IMR-90 (cell line): Measurements from ENCODE around the gene PPT2. TPM values are rescaled to one million over a fixed set of nuclear protein-coding genes. Genes with fewer than 3 reads are reported as not detected.
A peak's percentile ranks its signal among the peaks of the same experiment; 100 is the strongest.

Source experiments
- ATAC-seq: fragments of 200-7000 bp; cut with Tn5 transposase; 2 replicates; pipeline ENCODE4 v1.9.1; 2020; ENCODE audit warnings: low read depth, mild to moderate bottlenecking, moderate library complexity
- BruUV-seq: library from RNA; stranded (reverse); fragments of 400-500 nt; replicated peaks from 2 replicates; lab custom pipeline; 2021; lab: Mats Ljungman, UMichigan
- CTCF ChIA-PET: fragments of 300-600 bp; formaldehyde crosslinking; extraction: SDS; loops from one replicate; lab custom pipeline; 2021; ENCODE audit warnings: antibody characterized with exemption; lab: Yijun Ruan, JAX
- POLR2A ChIA-PET: fragments of 300-600 bp; sonication (Branson Sonifier 250); formaldehyde crosslinking; loops from one replicate; lab custom pipeline; 2022; ENCODE audit warnings: antibody characterized with exemption; ENCODE audit not compliant: unreplicated experiment; lab: Charles Lee
- DNase-seq: peaks from one replicate; pipeline ENCODE4 v3.0.0; 2013
- H2AFZ ChIP-seq: replicated peaks from 2 replicates; pipeline ENCODE3; 2013; ENCODE audit warnings: low read length, mild to moderate bottlenecking; ENCODE audit not compliant: poor library complexity
- H2AK5ac ChIP-seq: 2 replicates; pipeline ENCODE4 v1.6.1; 2013; ENCODE audit warnings: low read depth, low read length, inconsistent platforms
- H2AK9ac ChIP-seq: replicated peaks from 2 replicates; pipeline ENCODE3; 2013; ENCODE audit warnings: mild to moderate bottlenecking, low read depth, low read length, moderate library complexity; ENCODE audit not compliant: poor library complexity
- H2BK120ac ChIP-seq: 2 replicates; pipeline ENCODE4 v1.6.1; 2013; ENCODE audit warnings: low read depth, low read length, inconsistent platforms
- H2BK15ac ChIP-seq: 3 replicates; pipeline ENCODE4 v1.6.1; 2013; ENCODE audit warnings: low read depth, low read length, inconsistent platforms
- H2BK20ac ChIP-seq: 2 replicates; pipeline ENCODE4 v1.6.1; 2013; ENCODE audit warnings: low read depth, mild to moderate bottlenecking, inconsistent platforms, low read length, moderate library complexity
- H2BK5ac ChIP-seq: 2 replicates; pipeline ENCODE4 v1.6.1; 2013; ENCODE audit warnings: mild to moderate bottlenecking, low read depth, low read length, inconsistent platforms; ENCODE audit not compliant: poor library complexity, severe bottlenecking
- H3K14ac ChIP-seq: replicated peaks from 2 replicates; pipeline ENCODE4 v1.6.1; 2013; ENCODE audit warnings: low read depth, low read length, inconsistent platforms
- H3K18ac ChIP-seq: 2 replicates; pipeline ENCODE4 v1.6.1; 2013; ENCODE audit warnings: low read depth, low read length, control low read depth
- H3K23ac ChIP-seq: 2 replicates; pipeline ENCODE4 v1.6.1; 2013; ENCODE audit warnings: low read depth, low read length, inconsistent platforms
- H3K27ac ChIP-seq: 2 replicates; pipeline ENCODE4 v1.5.1; 2013; ENCODE audit warnings: mild to moderate bottlenecking, control low read depth, low read length; ENCODE audit not compliant: insufficient read depth
- H3K27me3 ChIP-seq: 2 replicates; pipeline ENCODE4 v1.6.1; 2013; ENCODE audit warnings: low read length; ENCODE audit not compliant: control insufficient read depth, insufficient read depth
- H3K36me3 ChIP-seq: 2 replicates; pipeline ENCODE4 v1.6.1; 2013; ENCODE audit warnings: low read length, mixed read lengths; ENCODE audit not compliant: control insufficient read depth, insufficient read depth
- H3K4ac ChIP-seq: 2 replicates; pipeline ENCODE4 v1.6.1; 2013; ENCODE audit warnings: low read depth, low read length, inconsistent platforms
- H3K4me1 ChIP-seq: 2 replicates; pipeline ENCODE4 v1.6.1; 2013; ENCODE audit warnings: low read length, mixed read lengths; ENCODE audit not compliant: control insufficient read depth, insufficient read depth
- H3K4me2 ChIP-seq: 2 replicates; pipeline ENCODE4 v1.6.1; 2013; ENCODE audit warnings: low read depth, mild to moderate bottlenecking, control low read depth, low read length, moderate library complexity
- H3K4me3 ChIP-seq: 2 replicates; pipeline ENCODE4 v1.5.1; 2013; ENCODE audit warnings: low read depth, mild to moderate bottlenecking, control low read depth, low read length, moderate library complexity; ENCODE audit not compliant: insufficient read depth
- H3K56ac ChIP-seq: 2 replicates; pipeline ENCODE4 v1.6.1; 2013; ENCODE audit warnings: low read length, inconsistent platforms; ENCODE audit not compliant: insufficient read depth; ENCODE audit errors: extremely low read depth
- H3K79me1 ChIP-seq, 2 experiments: 2 replicates each; pipeline ENCODE4 v1.6.1; 2013; ENCODE audit warnings: low read length in 2 of 2, inconsistent platforms in 1 of 2, low read depth in 1 of 2
- H3K9ac ChIP-seq: 2 replicates; pipeline ENCODE4 v1.6.1; 2013; ENCODE audit warnings: low read depth, low read length, control low read depth
- H3K9me1 ChIP-seq: 2 replicates; pipeline ENCODE4 v1.6.1; 2013; ENCODE audit warnings: low read length, inconsistent platforms; ENCODE audit not compliant: insufficient read depth
- H3K9me3 ChIP-seq: 2 replicates; pipeline ENCODE4 v1.6.1; 2013; ENCODE audit warnings: low read length; ENCODE audit not compliant: control insufficient read depth, insufficient read depth
- H4K20me1 ChIP-seq: 2 replicates; pipeline ENCODE4 v1.6.1; 2013; ENCODE audit warnings: low read length, inconsistent platforms; ENCODE audit not compliant: insufficient read depth
- H4K5ac ChIP-seq: 2 replicates; pipeline ENCODE4 v1.6.1; 2013; ENCODE audit warnings: mild to moderate bottlenecking, low read depth, low read length, control low read depth
- H4K8ac ChIP-seq, 2 experiments: 2 replicates each; pipeline ENCODE4 v1.6.1; 2013; ENCODE audit warnings: low read depth in 2 of 2, low read length in 2 of 2, control low read depth in 1 of 2, inconsistent platforms in 1 of 2
- H4K91ac ChIP-seq: 2 replicates; pipeline ENCODE4 v1.6.1; 2013; ENCODE audit warnings: low read depth, low read length, inconsistent platforms; ENCODE audit not compliant: insufficient read depth
- BHLHE40 ChIP-seq: fragments of 150-350 bp; IDR thresholded peaks from 2 replicates; pipeline ENCODE4 v1.6.1; 2016; ENCODE audit warnings: mild to moderate bottlenecking, low read depth, low read length
- CEBPB ChIP-seq: IDR thresholded peaks from 2 replicates; pipeline ENCODE4 v1.6.1; 2012; ENCODE audit warnings: low read depth, low read length, improper control_type of control experiment
- CHD1 ChIP-seq: IDR thresholded peaks from 2 replicates; pipeline ENCODE4 v1.6.1; 2012; ENCODE audit warnings: low read depth, low read length, improper control_type of control experiment
- CTCF ChIP-seq: conservative IDR thresholded peaks from 2 replicates; pipeline ENCODE4 v1.5.1; 2012; ENCODE audit warnings: mild to moderate bottlenecking, low read depth, low read length, improper control_type of control experiment
- FOS ChIP-seq: fragments of 150-350 bp; IDR thresholded peaks from 2 replicates; pipeline ENCODE4 v1.6.1; 2016; ENCODE audit warnings: low read depth, low read length
- MAFK ChIP-seq: IDR thresholded peaks from 2 replicates; pipeline ENCODE4 v1.6.1; 2012; ENCODE audit warnings: low read depth, low read length, improper control_type of control experiment
- MAZ ChIP-seq: IDR thresholded peaks from 2 replicates; pipeline ENCODE4 v1.6.1; 2012; ENCODE audit warnings: low read depth, mild to moderate bottlenecking, low read length, improper control_type of control experiment, moderate library complexity, borderline replicate concordance
- MXI1 ChIP-seq: IDR thresholded peaks from 2 replicates; pipeline ENCODE4 v1.6.1; 2012; ENCODE audit warnings: low read depth, mild to moderate bottlenecking, low read length, moderate library complexity, borderline replicate concordance
- NFE2L2 ChIP-seq: fragments of 150-350 bp; IDR thresholded peaks from 2 replicates; pipeline ENCODE4 v1.6.1; 2016; ENCODE audit warnings: low read depth, mild to moderate bottlenecking, low read length
- POLR2A ChIP-seq: IDR thresholded peaks from 2 replicates; pipeline ENCODE4 v1.6.1; 2012; ENCODE audit warnings: mild to moderate bottlenecking, low read depth, low read length
- RAD21 ChIP-seq: IDR thresholded peaks from 2 replicates; pipeline ENCODE4 v1.6.1; 2012; ENCODE audit warnings: low read length, improper control_type of control experiment
- RCOR1 ChIP-seq: IDR thresholded peaks from 2 replicates; pipeline ENCODE4 v1.6.1; 2012; ENCODE audit warnings: mild to moderate bottlenecking, low read length, improper control_type of control experiment; ENCODE audit not compliant: insufficient replicate concordance
- RFX5 ChIP-seq: IDR thresholded peaks from 2 replicates; pipeline ENCODE4 v1.8.0; 2012; ENCODE audit warnings: low read depth, mild to moderate bottlenecking, low read length, moderate library complexity
- SMC3 ChIP-seq: fragments of 150-350 bp; IDR thresholded peaks from 2 replicates; pipeline ENCODE4 v1.6.1; 2016; ENCODE audit warnings: low read depth, mild to moderate bottlenecking, antibody characterized with exemption, low read length, moderate library complexity
- USF2 ChIP-seq: fragments of 150-350 bp; IDR thresholded peaks from 2 replicates; pipeline ENCODE4 v1.6.1; 2017; ENCODE audit warnings: mild to moderate bottlenecking, antibody characterized with exemption, low read length, low read depth
- WGBS, 2 experiments: methylation state at CpG; one replicate each; pipeline versions ENCODE4 v1.1.5 to v1.1.7; 2013; ENCODE audit warnings: missing lambda C conversion rate in 2 of 2; ENCODE audit not compliant: insufficient read length in 1 of 2; ENCODE audit errors: extremely low coverage in 2 of 2; 5-methylcytosine and 5-hydroxymethylcytosine counted together
- dilution Hi-C: fragments of 300-500 bp; cut with HindIII; formaldehyde crosslinking; loops from one replicate; pipeline ENCODE4 v1.14.3; 2018; ENCODE audit warnings: low sequenced_read_pairs; ENCODE audit not compliant: unreplicated experiment
- in situ Hi-C: fragments of 300-500 bp; cut with MboI; formaldehyde crosslinking; loops from 3 replicates; pipeline ENCODE4 v1.14.3; 2019; ENCODE audit warnings: low sequenced_read_pairs, inconsistent platforms, mixed read lengths
- intact Hi-C: fragments of 100-400 bp; cut with micrococcal nuclease; formaldehyde crosslinking; loops from 2 replicates; pipeline ENCODE4 v1.10.0; 2022
- polyA plus RNA-seq, 3 experiments: library from polyadenylated mRNA; depleted of rRNA; stranded (reverse); fragments of >200 nt; gene quantifications; 2 replicates each; pipeline ENCODE4 v1.2.3, GENCODE V29; 2012; ENCODE audit warnings: low replicate concordance in 1 of 3
- total RNA-seq: library from RNA; depleted of rRNA; stranded (reverse); fragments of >200 nt; gene quantifications from 2 replicates; pipeline ENCODE4 v1.2.3, GENCODE V29; 2012

The PPT2 gene
- total and polyA plus RNA-seq, 2 of the 4 experiments (the other 2 are of a cell fraction): 3.2 to 16.2 TPM

DNA sequence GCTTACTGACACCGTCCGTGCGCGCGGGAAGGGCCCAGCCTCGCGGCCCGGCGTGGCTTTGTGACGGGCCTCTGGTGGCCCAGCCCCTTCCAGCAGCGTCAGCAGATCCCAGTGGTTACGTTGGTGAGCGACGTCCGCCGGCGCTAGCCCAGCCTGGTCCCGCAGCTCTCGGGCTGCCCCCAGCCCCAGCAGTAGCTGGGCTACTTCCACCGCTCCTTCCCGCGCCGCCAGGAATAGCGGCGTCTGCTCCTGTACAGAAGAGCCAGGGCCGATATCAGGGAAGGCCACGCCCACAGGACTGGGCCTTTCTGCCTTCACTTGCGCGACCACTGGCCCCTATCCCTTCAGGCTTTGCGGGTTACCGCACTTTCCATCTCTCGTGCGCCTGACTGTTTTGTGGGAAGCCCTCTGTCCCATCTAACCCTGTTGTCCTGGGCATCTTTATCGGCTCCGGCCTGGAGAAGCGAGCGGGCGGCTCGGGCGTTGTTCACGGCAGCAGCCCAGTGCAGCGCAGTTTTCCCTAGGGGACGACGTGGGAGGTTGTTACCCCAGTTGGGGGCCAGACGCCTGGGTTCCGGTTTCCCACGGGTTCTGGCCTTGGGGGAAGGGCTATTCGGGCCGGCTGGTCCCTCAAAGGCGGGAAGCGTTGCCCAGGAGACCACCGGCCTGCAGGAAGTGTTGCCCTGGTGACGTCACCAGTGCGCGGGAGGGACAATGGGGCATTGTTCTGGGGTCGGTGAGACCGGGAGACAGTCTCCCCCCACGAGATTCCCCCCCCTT, 42.2 kb downstream of the PPT2 start:
- Histone ChIP-seq H3K9me1 (peaks cover 25% of the 10 kb centered on the region), H3K36me3 (no peaks in the 10 kb centered on the region), H3K23ac (peak overlapping the region; percentile 63), H3K9ac (peak overlapping the region; percentile 91), H2BK20ac (no peak overlapping the region; the same call in 1 of the 2 replicates), H3K56ac (peak overlapping the region; percentile 89), H3K27me3 (peaks cover 3% of the 10 kb centered on the region; the same call in 1 of the 2 replicates), H3K27ac (peak overlapping the region; percentile 94), H3K4me1 (peaks cover 10% of the 10 kb centered on the region), H2BK15ac (peak overlapping the region; percentile 50; the same call in 1 of the 3 replicates), H2BK120ac (peak overlapping the region; percentile 61), H4K8ac (peak overlapping the region; percentile 98 to 99), H3K4ac (peak overlapping the region; percentile 96), H3K4me3 (peak overlapping the region; percentile 67), H3K9me3 (no peaks in the 10 kb centered on the region), H2BK5ac (peak overlapping the region; percentile 91), H3K14ac (peak overlapping the region; percentile 95), H3K18ac (peak overlapping the region; percentile 70), H4K20me1 (no peaks in the 10 kb centered on the region), H3K79me1 (peaks cover 14 to 38% of the 10 kb centered on the region in 2 experiments), H3K4me2 (peak overlapping the region; percentile 86), H4K5ac (peak overlapping the region; percentile 77), H2AFZ (peak overlapping the region; percentile 98), H4K91ac (peak overlapping the region; percentile 94), H2AK9ac (peak overlapping the region; percentile 85), H2AK5ac (peak overlapping the region; percentile 96)
- in situ Hi-C loops (loop anchor here (25.0 kb wide), 1 partner anchor 766 kb away; the partner anchor contains the start of genes BRD2 and HLA-DMA), intact Hi-C loops (loop anchor here (1.0 to 2.0 kb wide), 4 partner anchors 42 to 77 kb away; partner anchors contain the start of genes FKBPL and PPT2), dilution Hi-C loops (no loop called here)
- POLR2A ChIA-PET: interaction anchor here (0.8 to 1.2 kb wide), 4 partner anchors 9 to 776 kb away, joined by 4 to 7 read pairs (median 4); no protein-coding TSS in a partner anchor
- DNase-seq (peak; percentile 88), ATAC-seq (peak; percentile 1)
- 0% methylated on average over 30 of the region's 58 CpGs; no CpG with 5 or more reads in 1 of the 2 experiments for WGBS, 2 experiments
- CTCF ChIA-PET: interaction anchor here (0.8 to 1.1 kb wide), 3 partner anchors 45 to 673 kb away, joined by 4 to 6 read pairs (median 4); no protein-coding TSS in a partner anchor
- no TSS peak for BruUV-seq
- no peak for TF ChIP-seq RCOR1
- no peak for TF ChIP-seq MXI1
- no peak for TF ChIP-seq CTCF
- TF ChIP-seq NFE2L2: 0 out of 2 replicates have a peak, but pooled peaks have one; percentile 7
- TF ChIP-seq CHD1: peak; percentile 97
- no peak for TF ChIP-seq CEBPB
- peak; percentile 72 for TF ChIP-seq BHLHE40
- peak; percentile 95 for TF ChIP-seq POLR2A
- 0 out of 2 replicates have a peak, but pooled peaks have one; percentile 2 for TF ChIP-seq RFX5
- peak; percentile 10; the same call in 1 of the 2 replicates for TF ChIP-seq USF2
- no peak for TF ChIP-seq RAD21
- peak; percentile 92 for TF ChIP-seq MAFK
- no peak; the same call in 1 of the 2 replicates for TF ChIP-seq SMC3
- 0 out of 2 replicates have a peak, but pooled peaks have one; percentile 30 for TF ChIP-seq FOS
- peak; percentile 72 for TF ChIP-seq MAZ
